Thyroid gland (tissue), 4 donors: ENCODE measurements around the gene MYO5C.

Experiments used
- POLR2A ChIP-seq, 2 donors: fragments of 450-650 bp; IDR thresholded peaks; one replicate each; pipeline ENCODE4 v1.6.1; 2017; ENCODE audit warnings: antibody characterized with exemption in 2 of 2, mild to moderate bottlenecking in 2 of 2, moderate library complexity in 1 of 2
- TF ChIP-seq, protein P1 (sequence below), 6 experiments: fragments of 200-600 bp in 3 of 6; fragments of 450-650 bp in 3 of 6; sonication (generic) in 3 of 6; IDR thresholded peaks; one replicate each; pipeline ENCODE4 v1.5.1; 2016 to 2019; ENCODE audit warnings: antibody characterized with exemption in 6 of 6, mild to moderate bottlenecking in 2 of 6, inconsistent platforms in 1 of 6, moderate library complexity in 1 of 6

DNA sequence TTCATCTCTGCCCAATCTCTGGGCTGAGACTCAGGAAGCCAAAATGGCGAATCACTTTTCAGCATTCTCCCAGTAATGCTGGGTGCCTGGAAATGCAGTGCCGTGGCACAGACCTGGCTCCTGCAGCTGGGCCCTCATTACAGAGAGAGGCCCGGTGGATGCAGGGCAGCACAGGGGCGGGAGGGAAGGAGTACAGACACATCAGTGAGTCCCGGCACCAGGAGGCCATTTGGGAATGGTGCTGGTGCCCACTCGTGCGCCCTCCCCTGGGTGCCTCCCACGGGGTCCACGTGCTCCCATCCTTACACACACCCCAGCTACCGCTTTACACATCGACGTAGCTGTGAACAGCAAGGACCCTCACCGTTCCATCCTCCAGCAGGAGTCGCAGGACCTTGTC lies 13.2 kb downstream of the MYO5C start:
- TF ChIP-seq, protein P1, sequence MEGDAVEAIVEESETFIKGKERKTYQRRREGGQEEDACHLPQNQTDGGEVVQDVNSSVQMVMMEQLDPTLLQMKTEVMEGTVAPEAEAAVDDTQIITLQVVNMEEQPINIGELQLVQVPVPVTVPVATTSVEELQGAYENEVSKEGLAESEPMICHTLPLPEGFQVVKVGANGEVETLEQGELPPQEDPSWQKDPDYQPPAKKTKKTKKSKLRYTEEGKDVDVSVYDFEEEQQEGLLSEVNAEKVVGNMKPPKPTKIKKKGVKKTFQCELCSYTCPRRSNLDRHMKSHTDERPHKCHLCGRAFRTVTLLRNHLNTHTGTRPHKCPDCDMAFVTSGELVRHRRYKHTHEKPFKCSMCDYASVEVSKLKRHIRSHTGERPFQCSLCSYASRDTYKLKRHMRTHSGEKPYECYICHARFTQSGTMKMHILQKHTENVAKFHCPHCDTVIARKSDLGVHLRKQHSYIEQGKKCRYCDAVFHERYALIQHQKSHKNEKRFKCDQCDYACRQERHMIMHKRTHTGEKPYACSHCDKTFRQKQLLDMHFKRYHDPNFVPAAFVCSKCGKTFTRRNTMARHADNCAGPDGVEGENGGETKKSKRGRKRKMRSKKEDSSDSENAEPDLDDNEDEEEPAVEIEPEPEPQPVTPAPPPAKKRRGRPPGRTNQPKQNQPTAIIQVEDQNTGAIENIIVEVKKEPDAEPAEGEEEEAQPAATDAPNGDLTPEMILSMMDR (IDR thresholded peaks at IDR 0.05) = no peak
- TF ChIP-seq POLR2A (IDR thresholded peaks at IDR 0.05) = no peak
